HG03159 (cell line): Measurements from ENCODE around the gene PLEKHG7.
"Not testable (repeated sequence)": the region's sequence is repeated elsewhere in the genome, so short reads cannot be mapped to it uniquely, and the experiment has no call there.

Experiments
- ATAC-seq: cut with Tn5 transposase; IDR thresholded peaks from one replicate; pipeline ENCODE4 v1.9.1; 2021; ENCODE audit warnings: mild to moderate bottlenecking, moderate library complexity; ENCODE audit not compliant: unreplicated experiment

PLEKHG7 gene

GRCh38 chr12:92794356-92794755 is 91.6 kb downstream of the PLEKHG7 start:
- not testable (repeated sequence) for ATAC-seq

GRCh38 chr12:92794814-92795213 is 92.0 kb downstream of the PLEKHG7 start:
- ATAC-seq, result no peak

GRCh38 chr12:92796650-92797049 is 93.9 kb downstream of the PLEKHG7 start:
- ATAC-seq, result no peak

GRCh38 chr12:92802906-92803305 is 100.1 kb downstream of the PLEKHG7 start:
- no peak for ATAC-seq

GRCh38 chr12:92803903-92804302 is 101.1 kb downstream of the PLEKHG7 start:
- no peak for ATAC-seq

- ATAC-seq, result no peak
Measured at GRCh38 chr12:92810370-92810769, 107.6 kb downstream of the PLEKHG7 start.

- ATAC-seq, result no peak
Measured at GRCh38 chr12:92814584-92814983, 111.8 kb downstream of the PLEKHG7 start.

- ATAC-seq, result no peak
Measured at GRCh38 chr12:92821142-92821541, 118.4 kb downstream of the PLEKHG7 start.
